ENCODE measurements around the gene DPM1. TPM values are rescaled to one million over a fixed set of nuclear protein-coding genes. Genes with fewer than 3 reads are reported as not detected.

Gene DPM1
- polyA plus RNA-seq, 1 donor, result 59.9 TPM

DNA sequence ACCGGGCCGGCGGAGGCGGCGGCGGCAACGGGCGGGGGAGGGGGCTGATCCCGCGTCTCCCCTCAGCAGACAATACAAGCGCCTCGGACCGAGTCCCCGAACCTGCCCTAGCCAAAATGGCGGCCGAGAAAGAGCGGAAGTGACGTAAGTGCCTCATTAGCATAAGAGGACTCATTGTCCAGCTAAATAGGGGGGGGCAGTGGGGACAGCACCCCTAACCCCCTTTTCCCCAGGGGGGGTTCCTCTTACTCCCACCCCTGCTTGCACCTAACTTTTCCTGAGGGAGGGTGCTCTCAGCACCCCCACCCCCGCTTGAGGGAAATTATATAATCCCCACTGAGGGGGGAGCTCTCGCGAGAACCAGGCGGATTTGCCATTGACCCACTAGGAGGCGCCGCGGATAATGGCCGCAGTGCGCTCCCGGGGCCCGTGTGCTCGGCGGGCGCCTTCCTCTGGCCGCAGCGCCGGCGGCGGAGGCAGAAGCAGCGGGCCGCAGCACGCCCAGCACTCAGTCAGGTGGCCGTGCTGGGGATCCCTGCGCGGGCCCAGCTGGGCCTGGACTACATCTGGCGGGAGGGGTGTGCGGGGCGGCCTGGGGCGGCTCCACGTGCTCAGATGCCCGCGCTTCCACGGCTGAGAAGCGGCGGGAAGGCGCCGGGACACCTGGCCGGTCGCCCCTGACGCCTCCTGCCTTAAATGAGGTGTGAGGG lies 26.9 kb downstream of the DPM1 start, which contains the start of gene ADNP:
Gene ADNP, minus strand, starts transcription at position 132 of the 710 bp plus-strand sequence. CDS start 27,441 bp downstream, outside the sequence.
- peak; percentile 94 for DNase-seq

DNA sequence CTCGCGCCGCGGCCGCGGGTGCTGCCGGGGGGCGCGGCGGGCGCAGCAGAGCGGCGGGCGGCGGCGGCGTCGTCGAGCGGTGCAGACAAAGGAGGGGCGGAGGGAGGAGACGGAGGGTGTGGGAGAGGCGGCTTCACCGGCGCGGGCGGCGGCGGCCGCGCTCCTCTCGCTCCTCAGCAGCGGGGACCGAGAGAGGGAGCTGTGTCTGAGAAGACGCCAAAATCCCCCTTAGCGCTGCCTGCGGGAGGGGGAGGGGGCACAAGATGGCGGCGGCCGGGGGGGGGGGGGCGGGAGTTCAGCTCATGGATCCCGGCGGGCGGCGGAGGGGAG lies 27.4 kb downstream of the DPM1 start:
- no peak for DNase-seq

DNA sequence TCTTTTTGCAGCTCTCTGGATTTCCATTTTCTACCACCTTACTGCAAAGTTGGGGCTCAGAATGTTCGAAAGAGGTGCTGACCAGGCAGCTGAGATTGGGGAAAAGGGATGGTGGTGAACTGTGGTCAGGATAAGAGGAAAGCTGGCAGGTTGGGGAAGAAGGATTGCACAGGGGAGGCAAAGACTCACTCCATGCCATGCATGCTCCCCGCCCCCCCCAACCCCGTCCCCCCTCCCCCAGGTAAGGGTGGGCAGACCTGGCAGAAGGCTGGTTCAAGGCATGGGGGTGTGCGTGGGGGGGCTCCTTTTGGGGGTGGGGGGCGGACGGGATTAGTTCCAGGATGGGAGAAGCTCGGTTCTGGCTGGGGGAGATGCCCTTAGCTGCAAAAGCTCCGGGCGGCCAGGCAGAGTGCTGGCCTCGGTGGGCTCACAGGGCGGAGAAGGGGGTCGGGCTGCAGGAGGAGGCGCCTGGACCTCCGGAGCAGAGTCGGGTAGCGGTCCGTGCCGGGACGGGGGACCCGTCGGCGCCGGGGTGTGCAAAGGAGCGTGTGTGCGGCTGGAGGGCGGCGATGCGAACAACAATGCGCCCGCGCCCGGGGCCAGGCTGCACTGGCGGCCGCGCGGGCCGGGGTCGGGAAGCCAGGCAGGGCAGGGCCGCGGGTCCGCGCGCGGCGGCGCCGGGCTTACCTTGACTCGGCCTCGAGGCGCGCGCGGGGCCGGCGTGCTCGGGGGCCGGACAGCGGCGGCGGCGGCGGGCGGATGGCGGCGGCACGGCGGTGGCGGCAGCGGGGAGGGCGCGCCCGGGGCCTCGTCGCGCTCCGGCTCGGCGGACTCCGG lies 28.0 kb downstream of the DPM1 start:
- DNase-seq, result no peak

GRCh38 chr20:50929299-50930138 lies 28.8 kb downstream of the DPM1 start:
- peak; percentile 95 for DNase-seq

DNA sequence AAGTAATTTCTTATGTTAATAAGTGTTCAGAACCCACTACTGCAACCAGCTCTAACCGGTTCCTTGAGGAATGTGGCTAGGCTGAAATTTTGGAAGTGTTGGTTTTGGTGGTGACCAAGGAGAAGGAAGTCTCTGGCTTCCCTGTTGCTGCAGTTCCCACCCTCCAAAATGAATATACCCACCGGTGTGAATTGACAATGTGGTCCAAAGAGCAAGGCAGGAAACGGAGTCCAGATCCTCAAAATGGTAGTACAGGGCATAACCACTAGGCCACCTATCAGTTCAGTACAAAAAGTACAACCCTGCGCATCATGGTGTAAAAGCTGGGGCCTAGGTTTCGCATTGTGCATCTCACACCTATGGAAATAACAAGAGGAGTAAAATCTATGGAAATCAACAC lies 29.9 kb downstream of the DPM1 start:
- no peak for DNase-seq

DNA sequence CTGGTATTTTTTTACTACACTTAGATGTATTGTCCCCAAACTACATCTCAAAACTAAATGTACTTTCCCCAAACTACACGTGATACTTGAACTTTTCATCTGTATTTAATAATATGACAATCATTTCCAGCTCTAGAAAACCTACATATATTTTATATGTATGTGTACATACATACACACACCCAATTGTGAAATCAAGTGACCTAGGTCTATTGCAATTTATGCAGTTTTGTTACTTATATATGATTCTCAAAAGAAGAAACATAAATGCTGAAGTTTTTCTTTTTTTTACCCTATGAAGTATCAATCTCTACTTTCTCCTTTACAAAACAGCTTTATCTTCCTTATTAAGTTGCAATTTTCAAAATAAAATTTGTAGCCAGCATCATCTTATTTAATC lies 31.8 kb downstream of the DPM1 start:
- DNase-seq, result no peak

GRCh38 chr20:50924261-50924920 lies 33.9 kb downstream of the DPM1 start:
- no peak for DNase-seq

GRCh38 chr20:50921803-50922501 lies 36.4 kb downstream of the DPM1 start:
- DNase-seq, result no peak

GRCh38 chr20:50920997-50921396 lies 37.3 kb downstream of the DPM1 start:
- no peak for DNase-seq

- no peak for DNase-seq
These were observed 38.8 kb downstream of the DPM1 start for GRCh38 chr20:50919567-50919966.

DNA sequence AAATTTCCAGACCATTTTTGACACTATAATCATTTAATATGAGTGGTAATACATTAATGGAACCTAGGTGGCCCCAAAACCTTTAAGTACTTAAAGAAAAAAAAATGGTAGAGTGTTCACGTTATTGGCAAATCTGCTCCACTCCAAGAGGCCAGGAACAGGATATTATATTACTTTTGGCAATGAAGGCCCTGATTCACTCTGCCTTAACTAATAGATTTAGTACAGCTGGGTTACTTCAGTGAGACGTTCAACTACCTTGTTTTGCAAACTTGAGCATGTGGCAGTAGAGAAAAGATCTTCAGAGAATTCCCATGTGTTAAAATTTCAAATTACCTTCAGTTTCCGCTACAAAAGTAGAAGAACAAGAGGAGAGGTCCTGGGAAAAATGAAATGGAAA lies 39.9 kb downstream of the DPM1 start:
- no peak for DNase-seq

GRCh38 chr20:50916934-50917333 lies 41.4 kb downstream of the DPM1 start:
- DNase-seq, result no peak

- no peak for DNase-seq
These were observed 42.1 kb downstream of the DPM1 start for GRCh38 chr20:50916257-50916656.

- DNase-seq, result no peak
These were observed 42.9 kb downstream of the DPM1 start for GRCh38 chr20:50915424-50915823.

DNA sequence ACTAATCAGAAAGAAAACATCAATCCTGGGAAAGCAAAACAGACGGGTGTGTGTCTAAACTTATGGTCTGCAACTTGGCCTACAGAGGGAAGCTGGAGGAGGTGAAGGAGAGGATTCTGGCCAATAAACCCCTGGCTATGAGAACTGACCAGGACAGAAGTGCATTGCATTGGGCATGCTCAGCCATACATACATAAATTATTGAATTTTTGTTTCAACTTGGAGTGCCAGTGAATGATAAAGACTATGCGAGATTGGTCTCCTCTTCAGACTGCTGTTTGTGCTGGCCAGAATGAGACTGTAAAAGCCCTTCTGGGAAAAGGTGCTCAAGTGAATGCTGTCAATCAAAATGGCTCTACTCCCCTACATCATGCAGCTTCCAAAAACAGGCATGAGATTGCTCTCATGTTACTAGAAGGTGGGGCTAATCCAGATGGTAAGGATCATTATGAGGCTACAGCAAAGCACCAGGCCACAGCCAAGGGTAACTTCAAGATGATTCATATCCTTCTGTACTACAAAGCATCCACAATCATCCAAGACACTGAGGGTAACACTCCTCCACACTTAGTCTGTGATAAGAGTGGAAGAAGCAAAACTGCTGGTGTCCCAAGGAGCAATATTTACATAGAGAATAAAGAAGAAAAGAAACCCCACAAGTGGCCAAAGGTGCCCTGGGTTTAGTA lies 44.5 kb downstream of the DPM1 start:
- no peak for DNase-seq

GRCh38 chr20:50911716-50912115 lies 46.6 kb downstream of the DPM1 start:
- no peak for DNase-seq

DNA sequence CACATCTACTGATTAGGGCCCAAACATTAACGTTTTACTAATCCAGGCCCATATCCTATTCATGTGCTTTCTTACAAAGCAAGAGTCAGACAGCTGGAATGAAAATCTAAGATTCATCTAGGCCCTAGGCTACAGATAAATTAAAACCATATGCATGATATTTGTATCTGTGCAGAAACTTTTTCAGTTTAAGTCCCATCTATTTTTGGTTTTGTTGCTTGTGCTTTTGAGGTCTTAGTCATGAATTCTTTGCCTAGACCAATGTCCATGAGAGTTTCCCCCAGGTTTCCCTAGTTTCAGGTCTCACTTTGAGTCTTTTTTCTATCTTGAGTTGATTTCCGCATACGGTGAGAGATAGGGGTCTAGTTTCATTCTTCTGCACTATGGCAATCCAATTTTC lies 47.3 kb downstream of the DPM1 start:
- no peak for DNase-seq

DNA sequence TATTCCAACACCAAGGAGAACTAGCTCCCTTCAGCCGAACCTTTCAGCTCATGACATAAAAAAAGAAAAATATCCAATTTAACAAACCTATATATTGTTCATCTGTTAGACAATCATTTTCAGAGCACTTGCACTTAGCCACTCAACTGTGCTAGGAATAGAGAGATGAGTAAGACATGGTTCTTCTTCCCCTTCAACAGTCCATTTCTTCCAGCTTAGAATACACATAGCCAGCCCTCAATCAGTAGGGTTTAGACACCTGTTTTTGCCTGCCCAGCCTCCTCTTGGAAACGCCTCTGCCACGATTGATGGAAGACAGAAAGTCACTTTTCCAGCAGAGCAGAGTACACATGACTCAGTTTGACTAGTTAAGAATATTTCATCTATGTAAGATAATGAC lies 48.9 kb downstream of the DPM1 start:
- DNase-seq, result no peak

DNA sequence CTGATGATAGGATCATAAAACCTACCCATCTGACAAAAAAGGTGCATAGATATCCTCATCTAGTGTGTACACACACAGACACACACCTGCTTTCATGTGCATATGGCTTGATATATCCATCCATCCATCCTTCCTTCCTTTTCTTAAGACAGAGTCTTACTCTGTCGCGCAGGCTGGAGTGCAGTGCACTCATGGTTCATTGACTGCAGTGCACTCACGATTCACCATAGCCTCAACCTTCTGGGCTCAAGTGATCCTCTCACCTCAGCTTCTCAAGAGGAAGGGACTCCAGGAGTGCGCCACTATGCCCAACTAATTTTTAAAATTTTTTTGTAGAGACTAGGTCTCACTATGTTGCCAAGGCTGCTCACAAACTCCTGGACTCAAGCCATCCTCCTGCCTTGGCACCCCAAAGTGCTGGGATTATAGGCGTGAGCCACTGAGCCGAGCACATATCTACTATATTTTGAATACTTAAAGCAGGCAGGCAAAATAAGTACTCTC lies 54.2 kb downstream of the DPM1 start:
- DNase-seq, result no peak

- DNase-seq, result no peak
These were observed 54.8 kb downstream of the DPM1 start for GRCh38 chr20:50903353-50904051.

All from left kidney (tissue), 2 donors.